GM21447 (cell line): ENCODE measurements around the gene DLGAP3.
"Not testable (repeated sequence)": the region's sequence is repeated elsewhere in the genome, so short reads cannot be mapped to it uniquely, and the experiment has no call there.

ENCODE experiments used
- ATAC-seq: cut with Tn5 transposase; IDR thresholded peaks from one replicate; pipeline ENCODE4 v1.9.1; 2021; ENCODE audit not compliant: unreplicated experiment

DLGAP3 gene

GRCh38 chr1:34839526-34840305 lies 89.7 kb downstream of the DLGAP3 start:
- no peak for ATAC-seq

GRCh38 chr1:34833711-34834110 lies 95.7 kb downstream of the DLGAP3 start:
- ATAC-seq, result no peak

DNA sequence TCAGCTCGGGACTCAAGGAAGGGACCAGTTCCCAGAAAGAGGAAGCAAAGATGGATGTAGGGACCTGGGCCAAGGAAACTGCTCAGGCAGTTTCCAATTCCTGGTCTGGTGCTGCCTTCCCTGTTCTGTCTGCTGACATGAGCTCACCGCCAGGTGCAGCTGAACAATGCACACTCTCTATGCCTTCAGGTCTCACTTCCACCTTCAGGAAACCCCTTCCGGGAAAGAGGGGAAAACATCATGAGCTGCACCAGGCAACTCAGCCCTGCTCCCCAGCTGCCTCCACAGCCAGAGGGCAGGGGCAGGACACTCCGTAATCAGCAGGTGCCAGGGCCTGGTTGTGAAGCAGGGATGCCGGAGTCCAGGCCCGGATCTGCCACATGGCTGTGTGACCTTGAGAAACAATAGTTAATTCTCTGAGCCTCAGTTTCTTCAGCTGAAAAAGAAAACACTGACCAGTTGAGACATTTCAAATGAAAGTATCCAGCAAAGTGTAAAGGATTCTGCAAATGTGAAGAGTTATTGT lies 97.7 kb downstream of the DLGAP3 start:
- ATAC-seq, result no peak

GRCh38 chr1:34829250-34829649 lies 100.2 kb downstream of the DLGAP3 start:
- no peak for ATAC-seq

- ATAC-seq, result no peak
These were observed 100.8 kb downstream of the DLGAP3 start for GRCh38 chr1:34828611-34829010.

DNA sequence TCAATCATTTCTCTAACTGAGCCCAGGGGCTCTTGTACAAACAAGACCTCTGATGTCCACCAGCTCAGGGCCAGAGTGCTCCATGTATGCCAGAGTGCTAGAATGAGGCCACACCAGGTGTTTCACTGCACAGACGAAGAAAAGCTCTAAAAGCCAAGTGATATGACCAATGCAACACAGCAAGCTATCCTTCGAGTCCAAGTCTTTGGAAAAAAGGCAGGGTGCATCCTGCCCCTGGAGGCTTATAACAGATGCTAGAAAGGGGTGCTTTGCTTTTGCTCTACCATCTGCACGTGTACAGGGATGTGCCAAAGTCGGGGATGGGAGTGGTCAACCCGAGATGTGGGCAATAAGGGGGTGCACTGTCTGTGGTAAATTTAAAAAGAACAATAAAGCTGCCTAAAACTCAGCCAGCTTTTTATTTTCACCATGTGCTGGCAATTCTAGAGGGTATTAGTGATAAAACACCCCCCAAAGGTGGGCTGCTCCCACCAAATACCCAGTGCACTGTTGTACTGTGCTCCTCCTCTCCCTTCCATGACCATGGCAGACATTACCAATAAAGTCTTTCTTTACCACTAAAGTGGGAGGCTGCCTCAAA lies 102.0 kb downstream of the DLGAP3 start:
- ATAC-seq, result no peak

DNA sequence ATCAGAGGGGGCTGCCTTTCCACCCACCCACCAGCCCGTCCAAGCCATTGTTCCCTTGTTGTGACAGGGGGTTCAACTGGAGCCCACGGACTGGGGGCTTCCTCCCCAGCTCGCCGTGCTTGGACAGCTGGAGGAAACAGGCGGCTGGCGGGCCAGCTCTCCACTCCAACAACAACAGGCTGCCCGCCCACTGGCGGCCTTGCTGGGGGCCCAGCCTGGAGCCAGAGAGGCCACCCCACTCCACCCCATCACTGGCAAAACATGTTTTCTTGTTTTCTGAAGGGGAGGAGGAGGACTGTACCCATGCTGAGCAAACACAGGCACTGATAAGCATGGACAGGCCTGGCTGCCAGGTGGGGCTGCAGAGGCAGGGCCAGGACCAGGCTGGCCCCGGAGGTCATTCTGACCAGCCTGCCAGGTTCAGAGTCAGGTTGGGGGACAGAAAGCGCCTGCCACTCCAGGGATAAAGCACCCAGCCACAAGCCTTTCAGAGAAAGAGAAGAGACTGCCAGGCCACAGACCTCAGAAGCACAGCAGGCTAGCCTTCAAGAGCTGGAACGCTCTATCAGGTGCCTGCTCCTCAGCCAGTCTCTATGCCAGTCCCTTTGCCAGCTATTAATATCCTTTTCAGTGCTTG lies 103.9 kb downstream of the DLGAP3 start:
- ATAC-seq, result no peak

DNA sequence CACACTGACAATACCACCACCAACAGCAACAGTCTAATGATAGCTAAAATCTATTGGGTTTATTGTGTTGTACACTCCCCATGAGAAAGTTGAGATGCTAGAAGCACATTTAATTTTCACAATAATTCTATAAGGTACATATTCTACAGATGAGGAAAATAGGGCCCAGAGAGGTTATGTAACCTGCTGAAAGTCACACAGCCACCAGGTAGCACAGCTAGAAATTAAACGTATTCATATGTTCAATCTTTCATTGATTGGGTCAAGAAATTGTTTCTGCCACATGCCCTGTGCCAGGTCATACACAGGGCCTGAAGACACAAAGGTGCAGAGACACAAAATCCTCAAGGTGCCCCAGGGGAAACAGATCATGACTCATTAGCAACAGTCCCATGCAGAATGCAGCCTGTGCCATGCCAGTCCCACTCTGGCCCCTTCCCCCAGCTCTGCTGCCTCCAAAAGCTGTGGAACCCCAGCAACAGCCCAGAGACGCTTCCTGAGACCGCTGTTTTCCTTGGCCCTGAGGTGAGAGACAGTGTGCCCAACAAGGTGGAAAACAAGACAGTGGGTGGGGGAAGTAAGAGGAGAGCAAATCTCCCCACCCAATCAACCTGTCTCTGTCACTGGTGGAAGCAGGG lies 104.5 kb downstream of the DLGAP3 start:
- ATAC-seq, result no peak

- no peak for ATAC-seq
These were observed 107.2 kb downstream of the DLGAP3 start for GRCh38 chr1:34822202-34822601.

DNA sequence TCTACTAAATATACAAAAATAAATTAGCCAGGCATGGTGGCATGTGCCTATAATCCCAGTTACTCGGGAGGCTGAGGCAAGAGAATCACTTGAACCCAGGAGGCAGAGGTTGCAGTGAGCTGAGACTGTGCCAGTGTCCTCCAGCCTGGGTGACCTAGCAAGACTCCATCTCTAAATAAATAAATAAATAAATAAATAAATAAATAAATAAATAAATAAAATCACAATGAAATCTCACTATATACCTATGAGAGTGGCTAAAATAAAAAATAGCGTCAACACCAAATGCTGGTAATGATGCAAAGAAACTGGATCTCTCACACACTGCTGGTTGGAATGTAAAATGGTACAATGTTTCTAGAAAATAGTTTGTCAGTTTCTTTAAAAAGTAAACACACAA lies 110.6 kb downstream of the DLGAP3 start:
- not testable (repeated sequence) for ATAC-seq

- no peak for ATAC-seq
These were observed 112.7 kb downstream of the DLGAP3 start for GRCh38 chr1:34816778-34817177.

DNA sequence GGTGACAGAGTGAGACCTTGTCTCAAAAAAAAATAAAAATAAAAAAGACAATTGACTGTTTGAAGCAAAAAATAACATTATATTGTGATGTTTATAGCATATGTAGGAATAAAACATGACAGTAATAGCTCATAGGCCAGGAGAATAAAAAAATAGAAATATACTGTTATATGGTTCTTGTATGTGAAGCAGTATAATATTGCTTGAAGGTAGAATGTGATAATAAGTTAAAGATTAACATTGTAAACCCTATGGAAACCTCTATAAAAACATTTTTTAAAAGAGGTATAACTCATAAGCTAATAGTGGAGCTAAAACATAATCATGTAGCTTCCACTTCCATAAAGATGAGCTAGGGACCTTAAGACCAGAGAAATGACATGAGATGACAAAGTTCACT lies 113.1 kb downstream of the DLGAP3 start:
- ATAC-seq, result no peak
